HEK293T (cell line): ENCODE data around the gene TIGD7.

Experiments used
- BHLHE40 ChIP-seq: fragments of 450-650 bp; IDR thresholded peaks from 2 replicates; pipeline ENCODE4 v1.6.1; 2016; ENCODE audit warnings: mild to moderate bottlenecking, moderate library complexity, borderline replicate concordance
- L3MBTL2 ChIP-seq: fragments of 450-650 bp; conservative IDR thresholded peaks from 2 replicates; pipeline ENCODE4 v1.6.1; 2016; ENCODE audit warnings: mild to moderate bottlenecking

- no peak for TF ChIP-seq L3MBTL2
- no peak for TF ChIP-seq BHLHE40
These were observed 22.9 kb upstream of the TIGD7 start for GRCh38 chr16:3328104-3328503.
